Measurements from ENCODE around the gene U2SURP.
"Not testable (repeated sequence)": the region's sequence is repeated elsewhere in the genome, so short reads cannot be mapped to it uniquely, and the experiment has no call there.

U2SURP gene

DNA sequence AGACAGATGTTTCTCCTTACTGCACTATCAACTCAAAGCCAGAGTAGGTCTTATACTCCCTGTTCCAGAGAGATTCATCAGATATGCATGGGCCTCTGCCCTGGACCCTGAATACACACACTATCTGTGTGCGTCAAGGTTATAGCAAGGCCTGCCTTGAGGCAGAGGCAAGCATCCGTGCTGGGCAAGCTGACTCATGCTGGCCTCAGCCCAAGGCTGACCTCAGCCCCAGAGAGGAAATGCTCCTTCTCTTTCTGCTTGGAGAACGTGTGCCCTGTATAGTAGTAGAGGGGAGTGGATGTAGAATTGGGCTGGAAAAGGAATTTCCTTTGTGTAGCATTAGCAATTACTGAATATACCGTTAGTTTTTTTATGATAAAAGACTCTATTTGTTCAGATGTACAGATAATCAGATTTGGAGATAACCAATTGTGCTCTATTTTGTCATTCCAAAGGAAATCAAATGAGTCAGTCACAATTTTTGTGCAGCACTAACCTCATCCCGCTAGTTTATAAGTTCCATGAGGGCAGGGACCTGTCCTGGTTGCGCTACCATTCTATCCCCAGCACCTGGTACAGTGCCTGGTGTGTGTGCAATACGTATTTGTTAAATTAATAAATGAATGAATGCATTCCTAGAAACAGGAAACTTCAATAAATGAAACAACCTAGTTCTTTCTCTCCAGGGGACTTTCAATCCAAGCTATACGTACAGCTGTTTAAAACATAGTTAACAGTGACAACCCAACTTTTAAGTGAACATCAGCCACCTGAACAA is 24.6 kb upstream of the U2SURP start:
- DNase-seq (ENCODE audit: low read depth): peak; percentile 71

DNA sequence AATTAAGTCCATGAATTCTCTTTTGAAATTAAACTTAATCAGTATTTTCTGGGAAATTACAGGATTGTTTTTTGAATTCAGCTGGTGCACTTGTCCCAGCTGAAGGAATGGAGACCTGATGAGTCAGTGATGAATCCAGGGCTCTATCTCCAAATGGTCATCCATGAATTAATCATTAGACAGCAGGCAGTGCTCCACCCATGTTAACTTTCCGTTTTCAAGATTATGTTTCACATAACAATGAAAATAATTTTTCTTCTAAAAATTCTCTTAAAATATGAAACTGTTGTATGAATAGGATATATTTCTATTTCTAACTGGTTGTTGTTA is 24.0 kb upstream of the U2SURP start:
- no peak for DNase-seq (ENCODE audit: low read depth)

- DNase-seq (ENCODE audit: low read depth): no peak
Observed at GRCh38 chr3:142981108-142981507, 20.3 kb upstream of the U2SURP start.

DNA sequence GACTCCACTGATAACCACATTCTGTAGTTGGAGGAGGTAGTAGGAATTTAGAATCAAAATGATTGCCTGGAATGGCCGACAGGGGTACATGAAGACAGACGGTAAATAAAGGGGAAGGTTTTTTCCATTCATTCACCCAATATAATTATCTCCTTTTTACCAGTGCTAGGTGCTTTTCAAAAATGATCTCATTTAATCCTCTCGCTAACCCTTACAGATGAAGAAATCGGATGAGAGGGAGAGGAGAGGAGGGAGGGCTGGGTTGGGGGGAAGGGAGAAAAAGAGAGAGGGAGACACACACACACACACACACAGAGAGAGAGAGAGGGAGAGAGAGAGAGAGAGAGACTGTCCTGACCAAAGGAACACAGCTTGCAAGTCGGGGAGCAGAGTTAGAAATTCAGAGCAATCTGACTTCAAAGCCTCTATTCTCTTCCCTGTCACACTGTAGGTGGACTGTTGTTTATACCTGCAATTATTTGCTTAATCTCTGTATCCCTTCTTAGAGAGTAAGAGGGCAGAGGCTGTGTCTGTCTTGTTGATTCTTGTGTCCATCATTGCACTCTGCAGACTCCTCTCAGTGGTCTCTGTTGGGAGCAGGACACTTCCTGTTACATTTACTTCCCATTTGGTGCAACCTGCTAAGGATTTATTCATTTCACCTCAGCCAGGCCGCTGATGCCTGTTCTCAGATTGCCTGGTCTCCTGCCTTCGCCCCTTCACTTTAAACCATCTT is 19.2 kb upstream of the U2SURP start:
- no peak for DNase-seq (ENCODE audit: low read depth)

- no peak for DNase-seq (ENCODE audit: low read depth)
Observed at GRCh38 chr3:142983318-142983717, 18.1 kb upstream of the U2SURP start.

- DNase-seq (ENCODE audit: low read depth): no peak
Observed at GRCh38 chr3:142984255-142984654, 17.1 kb upstream of the U2SURP start.

GRCh38 chr3:142987080-142987700 is 14.2 kb upstream of the U2SURP start:
- DNase-seq (ENCODE audit: low read depth): no peak

DNA sequence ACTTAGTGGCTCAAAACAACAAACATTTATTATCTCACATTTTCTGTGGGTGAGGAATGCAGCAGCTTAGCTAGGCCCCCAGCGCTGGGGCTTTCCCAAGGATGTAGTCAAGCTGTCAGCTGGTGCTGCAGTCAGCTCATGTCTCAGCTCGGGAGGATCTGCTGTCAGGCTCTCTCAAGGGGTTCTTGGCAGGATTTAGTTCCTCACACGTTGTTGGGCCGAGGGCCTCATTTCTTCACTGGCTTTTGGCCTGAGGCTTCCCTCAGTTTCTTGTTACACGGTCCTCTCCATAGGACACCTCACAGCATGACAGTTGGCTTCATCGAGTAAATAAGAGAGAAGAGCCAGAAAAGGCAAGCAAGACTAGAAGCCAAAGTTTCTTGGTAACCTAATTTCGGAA is 13.7 kb upstream of the U2SURP start:
- no peak for DNase-seq (ENCODE audit: low read depth)

DNA sequence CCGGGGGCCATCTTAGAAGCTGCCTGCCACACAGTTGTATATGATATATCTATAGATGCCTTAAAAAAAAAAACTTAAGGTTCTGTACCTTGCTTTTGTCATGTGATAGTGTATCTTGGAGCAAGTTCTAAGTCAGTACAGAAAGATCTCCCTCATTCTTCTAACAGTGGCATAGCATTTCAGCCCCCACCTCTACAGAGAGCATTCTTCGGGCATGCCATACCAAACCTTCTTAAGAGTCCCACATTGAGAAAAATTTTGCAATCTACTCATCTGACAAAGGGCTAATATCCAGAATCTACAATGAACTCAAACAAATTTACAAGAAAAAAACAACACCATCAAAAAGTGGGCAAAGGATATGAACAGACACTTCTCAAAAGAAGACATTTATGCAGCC is 13.1 kb upstream of the U2SURP start:
- DNase-seq (ENCODE audit: low read depth): not testable (repeated sequence)

GRCh38 chr3:142988826-142989225 is 12.5 kb upstream of the U2SURP start:
- not testable (repeated sequence) for DNase-seq (ENCODE audit: low read depth)

DNA sequence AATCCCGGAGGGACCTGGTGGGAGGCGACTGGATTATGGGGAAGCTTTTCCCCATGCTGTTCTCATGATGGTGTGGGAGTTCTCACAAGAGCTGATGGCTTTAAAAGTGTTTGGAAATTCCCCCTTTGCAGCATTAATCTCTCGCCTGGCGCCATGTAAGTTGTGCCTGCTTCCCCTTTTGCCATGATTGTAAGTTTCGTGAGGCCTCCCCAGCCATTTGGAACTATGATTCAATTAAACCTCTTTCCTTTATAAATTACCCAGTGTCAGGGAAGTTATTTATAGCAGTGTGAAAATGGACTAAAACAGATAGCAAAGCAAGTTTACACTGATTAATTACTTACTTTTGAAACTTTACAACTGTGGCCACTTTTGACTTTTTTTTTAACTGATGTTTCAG is 10.6 kb upstream of the U2SURP start:
- no peak for DNase-seq (ENCODE audit: low read depth)

GRCh38 chr3:142992323-142992722 is 9.0 kb upstream of the U2SURP start:
- DNase-seq (ENCODE audit: low read depth): no peak

GRCh38 chr3:142993958-142994442 is 7.4 kb upstream of the U2SURP start:
- DNase-seq (ENCODE audit: low read depth): no peak

DNA sequence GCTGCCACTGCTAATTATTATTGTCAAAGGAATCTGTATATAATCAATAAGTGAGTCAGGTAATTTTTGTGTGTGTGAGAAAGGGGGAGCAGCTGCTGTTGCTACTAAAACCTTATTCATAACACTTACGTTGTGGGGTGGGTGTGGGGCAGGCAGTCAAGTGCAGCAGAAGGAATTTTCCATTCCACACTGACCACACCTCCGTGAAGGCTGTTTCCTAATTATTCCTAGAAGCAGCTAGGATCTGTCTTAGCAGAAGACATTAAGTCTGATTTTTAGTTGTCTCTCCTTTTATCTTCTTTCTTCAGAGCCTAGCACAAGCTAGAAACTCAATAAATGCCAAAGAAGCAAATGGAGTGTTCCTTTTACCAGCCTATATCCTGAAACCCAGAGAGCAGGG is 4.0 kb upstream of the U2SURP start:
- DNase-seq (ENCODE audit: low read depth): no peak

- no peak for DNase-seq (ENCODE audit: low read depth)
Observed at GRCh38 chr3:142998439-142998838, 2.9 kb upstream of the U2SURP start.

- no peak for DNase-seq (ENCODE audit: low read depth)
Observed at GRCh38 chr3:142999881-143000280, 1.5 kb upstream of the U2SURP start.

DNA sequence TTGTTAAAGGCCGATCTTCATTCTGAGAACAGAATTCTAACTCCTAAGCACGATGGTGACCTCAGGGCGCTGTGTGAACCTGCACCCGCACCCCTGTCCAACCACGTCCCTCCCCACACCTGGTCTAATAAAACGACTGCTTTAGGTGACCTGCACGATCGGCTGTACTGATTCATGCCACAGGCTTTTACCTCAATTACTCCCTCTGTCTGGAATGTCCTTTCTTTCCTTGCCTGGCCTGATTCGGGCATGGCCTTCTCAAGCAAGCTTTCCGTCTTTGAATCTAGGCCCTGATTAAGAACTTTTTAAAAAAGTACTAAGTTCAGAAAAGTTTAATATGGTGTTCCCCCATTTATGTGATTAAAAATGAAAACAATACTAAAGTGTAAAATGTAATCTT is 842 bp upstream of the U2SURP start:
- DNase-seq (ENCODE audit: low read depth): no peak

DNA sequence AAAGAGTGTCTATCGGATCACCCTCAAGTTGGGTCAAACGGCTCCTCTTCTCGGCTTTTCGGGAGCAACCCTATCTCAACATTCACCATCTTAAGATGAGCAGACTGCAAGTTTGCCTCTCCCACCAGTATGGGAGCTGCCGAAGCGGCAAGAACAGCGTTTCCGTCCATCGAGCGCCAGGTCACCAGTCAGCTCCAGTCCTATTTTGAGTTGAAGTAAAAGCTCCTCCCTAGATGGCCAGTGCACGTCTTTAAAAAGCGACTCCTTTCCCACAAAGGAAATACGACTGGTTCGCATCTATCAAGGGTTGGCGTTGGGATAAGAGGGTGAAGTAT is 369 bp upstream of the U2SURP start:
- no peak for DNase-seq (ENCODE audit: low read depth)

DNA sequence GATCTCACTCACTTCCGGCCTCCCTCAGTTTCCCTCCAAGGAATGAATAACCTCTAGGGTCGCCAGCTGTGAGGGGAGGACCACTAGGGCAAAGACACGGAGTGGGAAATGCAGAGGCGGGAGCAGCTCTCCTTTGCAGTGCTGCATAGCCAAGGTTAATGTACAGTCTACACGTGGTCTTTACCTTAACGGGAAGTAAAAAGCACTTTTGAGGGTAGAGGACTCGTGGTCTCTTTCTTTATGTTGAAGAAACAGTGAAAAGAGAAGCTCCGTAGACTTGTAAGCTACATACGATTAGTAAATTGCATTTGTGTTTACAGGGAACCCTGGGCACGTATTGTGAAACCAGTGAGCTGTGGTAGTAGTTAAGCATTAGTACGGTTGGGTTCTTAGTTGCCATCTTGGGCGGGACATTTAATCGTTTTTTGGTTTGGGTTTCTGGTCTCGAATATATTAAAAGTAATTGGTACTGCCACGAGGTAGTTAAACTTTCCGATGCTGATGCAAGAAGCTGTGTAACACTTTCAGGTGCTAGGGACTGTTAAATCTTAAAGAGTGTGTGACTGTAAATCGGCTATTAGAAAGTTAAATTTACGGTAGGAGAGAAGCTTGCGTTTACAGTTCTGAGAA is 828 bp downstream of the U2SURP start:
- DNase-seq (ENCODE audit: low read depth): no peak

DNA sequence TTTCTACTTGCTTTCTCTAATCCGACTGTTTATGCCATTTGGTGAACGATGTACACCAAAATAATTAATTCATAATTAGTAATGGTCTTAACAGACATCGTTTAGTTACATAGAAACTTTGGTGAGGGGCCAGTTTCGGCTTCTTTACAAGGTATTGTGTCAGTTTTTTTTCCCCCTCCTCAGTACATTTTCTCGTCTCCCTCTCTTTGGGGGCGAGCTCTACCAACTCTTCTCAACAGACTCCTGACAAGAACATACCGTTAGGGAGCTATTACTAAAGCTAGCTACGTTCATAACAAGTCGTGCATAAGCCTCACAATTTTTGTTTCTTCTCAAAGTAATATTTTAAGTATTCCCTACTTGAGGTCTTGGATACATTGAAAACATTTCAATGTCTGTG is 1.4 kb downstream of the U2SURP start:
- DNase-seq (ENCODE audit: low read depth): no peak

- no peak for DNase-seq (ENCODE audit: low read depth)
Observed at GRCh38 chr3:143004823-143005222, 3.5 kb downstream of the U2SURP start.

GRCh38 chr3:143010024-143010423 is 8.7 kb downstream of the U2SURP start:
- no peak for DNase-seq (ENCODE audit: low read depth)

GRCh38 chr3:143011705-143012104 is 10.3 kb downstream of the U2SURP start:
- DNase-seq (ENCODE audit: low read depth): no peak
